ENCODE measurements around the gene AGAP1.

- TF ChIP-seq EZH2 (IDR thresholded peaks at IDR 0.05; ENCODE audit: borderline replicate concordance, low read depth, low read length, severe bottlenecking) (no peak), FOS (IDR thresholded peaks at IDR 0.05; ENCODE audit: borderline replicate concordance, insufficient read depth, low read length) (no peak), MAX (IDR thresholded peaks at IDR 0.05; ENCODE audit: insufficient read depth, insufficient read length) (no peak), CTCF (IDR thresholded peaks at IDR 0.05; ENCODE audit: extremely low read depth in 1 of 2, insufficient read depth in 1 of 2, low read depth in 1 of 2, low read length in 2 of 2) (no peak), POLR2A (IDR thresholded peaks at IDR 0.05; ENCODE audit: low read depth, low read length) (no peak), GATA2 (IDR thresholded peaks at IDR 0.05; ENCODE audit: insufficient read depth, insufficient read length, low read depth, low read length) (no peak)
Measured at GRCh38 chr2:235498946-235499812, 5.3 kb downstream of the AGAP1 start.

Data from endothelial cell of umbilical vein (primary cell).